IPS DF 4.7 (cell line): Measurements from ENCODE around the gene TMEM215.

ENCODE experiments used
- DNase-seq: peaks from one replicate; pipeline ENCODE4 v3.0.0-alpha.2; 2013; ENCODE audit warnings: low spot score; ENCODE audit errors: extremely low read depth

TMEM215 gene

DNA sequence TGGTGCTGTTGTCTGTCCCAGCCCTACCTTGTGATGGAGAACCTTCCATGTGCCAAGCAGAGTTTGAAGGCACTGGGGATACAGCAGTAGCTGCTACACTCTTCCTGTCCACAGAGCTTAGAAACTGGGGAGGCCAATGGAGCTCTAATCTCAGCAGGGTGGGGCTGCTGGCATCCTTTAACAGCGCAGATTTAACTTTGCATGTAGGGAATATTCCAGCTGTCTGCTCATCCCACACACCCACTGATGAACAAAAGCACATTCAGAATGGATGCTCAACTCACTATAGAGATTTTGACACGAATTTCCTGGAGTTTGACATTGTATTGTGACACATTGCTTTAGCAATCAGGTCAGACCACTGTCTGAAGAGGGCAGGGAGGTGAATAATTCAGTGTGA lies 49.0 kb downstream of the TMEM215 start:
- DNase-seq: no peak
